B cell (primary cell): ENCODE measurements around the gene C2orf81. TPM values are rescaled to one million over a fixed set of nuclear protein-coding genes. Genes with fewer than 3 reads are reported as not detected.

ENCODE experiments used
- ATAC-seq: fragments of 200-7000 bp; cut with Tn5 transposase; one replicate; pipeline ENCODE4 v1.10.0; 2021; ENCODE audit warnings: low read depth, mild to moderate bottlenecking, moderate number of reproducible peaks, moderate library complexity
- CTCF ChIA-PET: fragments of 350-600 bp; sonication (Branson Sonifier 250); formaldehyde crosslinking; loops from one replicate; lab custom pipeline; 2021; ENCODE audit warnings: antibody characterized with exemption, inconsistent platforms; lab: Charles Lee
- POLR2A ChIA-PET: fragments of 350-600 bp; sonication (Branson Sonifier 250); formaldehyde crosslinking; loops from one replicate; lab custom pipeline; 2021; ENCODE audit warnings: antibody characterized with exemption; lab: Charles Lee
- DNase-seq: peaks from one replicate; pipeline ENCODE4 v3.0.0; 2013
- H2AFZ ChIP-seq: 2 replicates; pipeline ENCODE4 v1.6.1; 2012; ENCODE audit warnings: mild to moderate bottlenecking, low read depth, low read length; ENCODE audit not compliant: insufficient read depth, poor library complexity, severe bottlenecking
- H3K27ac ChIP-seq, 2 donors: 1 replicate in 1 of 2; 2 replicates in 1 of 2; pipeline ENCODE4 v1.5.1; 2012 to 2013; ENCODE audit warnings: low read length in 2 of 2, mild to moderate bottlenecking in 2 of 2, moderate library complexity in 1 of 2
- H3K27me3 ChIP-seq, 4 experiments: fragments of 200-600 bp in 1 of 4; sonication (generic) in 1 of 4; replicated peaks in 1 of 4; 1 replicate in 2 of 4; 2 replicates in 2 of 4; pipeline versions ENCODE4 v1.6.1 to v1.7.0; 2013 to 2016; ENCODE audit warnings: low read length in 3 of 4, mild to moderate bottlenecking in 2 of 4, mixed read lengths in 1 of 4, moderate library complexity in 1 of 4; ENCODE audit not compliant: insufficient read depth in 4 of 4, control insufficient read depth in 3 of 4; ENCODE audit errors: control extremely low read depth in 1 of 4
- H3K36me3 ChIP-seq, 2 experiments: replicated peaks in 1 of 2; 1 replicate in 1 of 2; 2 replicates in 1 of 2; pipeline versions ENCODE4 v1.6.1 to v1.7.1; 2013; ENCODE audit warnings: low read length in 1 of 2; ENCODE audit not compliant: insufficient read depth in 2 of 2, control insufficient read depth in 1 of 2; ENCODE audit errors: control extremely low read depth in 1 of 2, extremely low read depth in 1 of 2
- H3K4me1 ChIP-seq, 2 donors: fragments of 200-600 bp in 1 of 2; sonication (generic) in 1 of 2; 1 replicate in 1 of 2; 2 replicates in 1 of 2; pipeline versions ENCODE4 v1.5.1 to v1.6.1; 2013 to 2017; ENCODE audit warnings: low read length in 2 of 2; ENCODE audit not compliant: control insufficient read depth in 2 of 2, insufficient read depth in 2 of 2
- H3K4me2 ChIP-seq: replicated peaks from 2 replicates; pipeline ENCODE3; 2012; ENCODE audit warnings: mild to moderate bottlenecking, low read depth, low read length; ENCODE audit not compliant: poor library complexity, severe bottlenecking
- H3K4me3 ChIP-seq, 5 experiments: fragments of 200-600 bp in 1 of 5; sonication (generic) in 1 of 5; 1 replicate in 3 of 5; 2 replicates in 2 of 5; pipeline versions ENCODE4 v1.5.1 to v1.7.0; 2011 to 2016; ENCODE audit warnings: low read length in 4 of 5, mild to moderate bottlenecking in 4 of 5, low read depth in 2 of 5, control low read depth in 1 of 5, moderate library complexity in 1 of 5; ENCODE audit not compliant: insufficient read depth in 1 of 5; ENCODE audit errors: control extremely low read depth in 1 of 5, extremely low read depth in 1 of 5
- H3K79me2 ChIP-seq: fragments of 200-600 bp; sonication (generic); one replicate; pipeline ENCODE4 v1.6.0; 2016; ENCODE audit warnings: low read length; ENCODE audit not compliant: control insufficient read depth, insufficient read depth
- H3K9ac ChIP-seq: fragments of 200-600 bp; sonication (generic); 2 replicates; pipeline ENCODE4 v1.6.1; 2017; ENCODE audit warnings: mild to moderate bottlenecking, low read length, moderate library complexity
- H3K9me3 ChIP-seq, 3 donors: one replicate each; pipeline versions ENCODE4 v1.6.1 to v1.7.1; 2013; ENCODE audit warnings: low read length in 2 of 3; ENCODE audit not compliant: control insufficient read depth in 2 of 3, insufficient read depth in 1 of 3; ENCODE audit errors: control extremely low read depth in 1 of 3
- H4K20me1 ChIP-seq: 2 replicates; pipeline ENCODE4 v1.6.0; 2012; ENCODE audit warnings: mild to moderate bottlenecking, low read length; ENCODE audit not compliant: insufficient read depth, control insufficient read depth, poor library complexity, severe bottlenecking
- H3K27ac Mint-ChIP-seq: one replicate; pipeline ENCODE4 v1.8.0; 2021; ENCODE audit warnings: mixed read lengths
- H3K27me3 Mint-ChIP-seq: one replicate; pipeline ENCODE4 v1.8.0; 2021; ENCODE audit warnings: mixed read lengths
- H3K4me1 Mint-ChIP-seq: one replicate; pipeline ENCODE4 v1.8.0; 2021; ENCODE audit warnings: mixed read lengths
- H3K4me3 Mint-ChIP-seq: one replicate; pipeline ENCODE4 v1.8.0; 2021; ENCODE audit warnings: mixed read lengths
- H3K9me3 Mint-ChIP-seq: one replicate; pipeline ENCODE4 v1.8.0; 2022; ENCODE audit warnings: mixed read lengths; ENCODE audit not compliant: insufficient read depth
- CTCF ChIP-seq: fragments of 200-600 bp; IDR thresholded peaks from one replicate; pipeline ENCODE4 v1.8.0; 2022; ENCODE audit warnings: antibody characterized with exemption, mild to moderate bottlenecking
- EZH2 ChIP-seq: IDR thresholded peaks from 2 replicates; pipeline ENCODE4 v1.6.1; 2012; ENCODE audit warnings: borderline replicate concordance, low read depth, mild to moderate bottlenecking, moderate library complexity, low read length; ENCODE audit not compliant: insufficient read depth, poor library complexity, severe bottlenecking
- WGBS: methylation state at CpG from one replicate; pipeline ENCODE4 v1.1.5; 2013; ENCODE audit warnings: missing lambda C conversion rate; ENCODE audit not compliant: insufficient coverage; 5-methylcytosine and 5-hydroxymethylcytosine counted together
- intact Hi-C: fragments of 100-400 bp; cut with micrococcal nuclease; formaldehyde crosslinking; loops from one replicate; pipeline ENCODE4 v1.10.0; 2022
- polyA plus RNA-seq: library from polyadenylated mRNA; depleted of rRNA; stranded (reverse); fragments of >200 nt; gene quantifications from 2 replicates; pipeline ENCODE4 v1.2.3, GENCODE V29; 2012
- total RNA-seq, 2 donors: library from RNA; stranded (reverse); fragments of 120-200 nt in 1 of 2; gene quantifications; 1 replicate in 1 of 2; 2 replicates in 1 of 2; pipeline versions ENCODE4 v1.2.3 to v1.2.4, GENCODE V29; 2013 to 2022

Gene C2orf81
- total and polyA plus RNA-seq, 2 donors (not counting 1 experiment from before 2014, with no cell fraction given), result 5.4 to 8.6 TPM

GRCh38 chr2:74393525-74393924 lies 27.9 kb downstream of the C2orf81 start:
- no peaks in the 10 kb centered on the region for H3K9me3 Mint-ChIP-seq
- Histone ChIP-seq H3K4me2 (no peak overlapping the region), H3K4me1 (peaks cover 18 to 24% of the 10 kb centered on the region in 2 donors), H3K79me2 (peaks cover 42% of the 10 kb centered on the region), H3K36me3 (no peaks in the 10 kb centered on the region), H4K20me1 (peaks cover 10% of the 10 kb centered on the region), H3K9me3 (no peaks in the 10 kb centered on the region), H3K27me3 (peaks cover 0 to 7% (median 0%) of the 10 kb centered on the region in 4 experiments), H3K27ac (no peak overlapping the region), H3K9ac (no peak overlapping the region), H2AFZ (no peak overlapping the region), H3K4me3 (no peak overlapping the region)
- H3K27me3 Mint-ChIP-seq, result peaks cover 5% of the 10 kb centered on the region
- ChIA-PET POLR2A (no interaction called here), CTCF (interaction anchor here (0.9 to 2.2 kb wide), 3 partner anchors 10 to 89 kb away, joined by 4 to 6 read pairs (median 4); partner anchors contain the start of genes C2orf81, CCDC142, TTC31 and WDR54)
- WGBS, result 100% methylated on average over 1 of the region's 1 CpG
- no peak for TF ChIP-seq CTCF
- TF ChIP-seq EZH2, result no peak
- peaks cover 16% of the 10 kb centered on the region for H3K4me1 Mint-ChIP-seq
- H3K27ac Mint-ChIP-seq, result no peak overlapping the region
- intact Hi-C loops, result loop anchor here (5.0 to 10.0 kb wide), 3 partner anchors 141 to 194 kb away; partner anchors contain the start of genes DOK1 and LOXL3
- no peak for DNase-seq
- H3K4me3 Mint-ChIP-seq, result no peak overlapping the region
- no peak for ATAC-seq

DNA sequence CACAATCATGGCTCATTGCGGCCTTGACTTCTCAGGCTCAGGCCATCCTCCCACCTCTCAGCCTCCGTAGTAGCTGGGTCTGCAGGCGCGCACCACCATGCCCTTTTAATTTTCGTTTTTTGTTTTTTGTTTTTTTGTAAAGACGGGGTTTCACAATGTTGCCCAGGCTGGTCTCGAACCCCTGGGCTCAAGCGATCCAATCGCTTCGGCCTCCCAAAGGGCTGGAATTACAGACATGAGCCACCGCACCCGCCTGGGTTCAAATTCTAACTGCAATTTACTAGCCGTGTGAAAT lies 29.0 kb downstream of the C2orf81 start:
- Histone ChIP-seq H3K4me1 (peaks cover 18 to 24% of the 10 kb centered on the region in 2 donors), H3K36me3 (no peaks in the 10 kb centered on the region), H3K27me3 (peaks cover 0 to 7% (median 0%) of the 10 kb centered on the region in 4 experiments), H3K9ac (peak overlapping the region; percentile 92), H3K4me3 (peak overlapping the region in 1 of 5 experiments; percentile 80), H3K79me2 (peaks cover 53% of the 10 kb centered on the region), H3K9me3 (no peaks in the 10 kb centered on the region), H3K27ac (no peak overlapping the region), H4K20me1 (peaks cover 18% of the 10 kb centered on the region), H3K4me2 (peak overlapping the region; percentile 81), H2AFZ (peak overlapping the region; percentile 83)
- 65% methylated on average over 7 of the region's 13 CpGs for WGBS
- H3K4me3 Mint-ChIP-seq, result peak overlapping the region; percentile 24
- H3K9me3 Mint-ChIP-seq, result no peaks in the 10 kb centered on the region
- peak overlapping the region; percentile 17 for H3K27ac Mint-ChIP-seq
- peaks cover 5% of the 10 kb centered on the region for H3K27me3 Mint-ChIP-seq
- DNase-seq (no peak), ATAC-seq (no peak)
- ChIA-PET POLR2A (interaction anchor here (1.2 to 1.6 kb wide), 3 partner anchors 62 to 80 kb away, joined by 3 to 5 read pairs (median 3); partner anchors contain the start of genes INO80B, MRPL53 and WBP1), CTCF (interaction anchor here (1.0 to 2.2 kb wide), 17 partner anchors 8 to 569 kb away, joined by 3 to 11 read pairs (median 3); partner anchors contain the start of genes AUP1, C2orf81, HTRA2 and INO80B)
- peaks cover 16% of the 10 kb centered on the region for H3K4me1 Mint-ChIP-seq
- intact Hi-C loops, result loop anchor here (1.0 to 10.0 kb wide), 10 partner anchors 23 to 564 kb away; partner anchors contain the start of genes C2orf81, CCDC142, DOK1 and LOXL3
- TF ChIP-seq CTCF (no peak), EZH2 (no peak)
